Germinal center (tissue), 1 donor: ENCODE results near the gene IGFBPL1.
"Not testable (repeated sequence)": the region's sequence is repeated elsewhere in the genome, so short reads cannot be mapped to it uniquely, and the experiment has no call there.

Experiments used
- DNase-seq: peaks from one replicate; pipeline ENCODE4 v3.0.0; 2012; ENCODE audit warnings: mixed read lengths, low spot score

IGFBPL1 gene, protein sequence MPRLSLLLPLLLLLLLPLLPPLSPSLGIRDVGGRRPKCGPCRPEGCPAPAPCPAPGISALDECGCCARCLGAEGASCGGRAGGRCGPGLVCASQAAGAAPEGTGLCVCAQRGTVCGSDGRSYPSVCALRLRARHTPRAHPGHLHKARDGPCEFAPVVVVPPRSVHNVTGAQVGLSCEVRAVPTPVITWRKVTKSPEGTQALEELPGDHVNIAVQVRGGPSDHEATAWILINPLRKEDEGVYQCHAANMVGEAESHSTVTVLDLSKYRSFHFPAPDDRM

GRCh38 chr9:38423973-38424843 lies at the start of gene IGFBPL1:
TSS of gene IGFBPL1 (minus strand) at chr9:38424454. CDS start at chr9:38424424, 30 bp downstream.
- DNase-seq: peak; percentile 38

- DNase-seq: not testable (repeated sequence)
Measured at GRCh38 chr9:38472583-38473249, 48.5 kb upstream of the IGFBPL1 start.

GRCh38 chr9:38467404-38467803 lies 43.1 kb upstream of the IGFBPL1 start:
- no peak for DNase-seq

DNA sequence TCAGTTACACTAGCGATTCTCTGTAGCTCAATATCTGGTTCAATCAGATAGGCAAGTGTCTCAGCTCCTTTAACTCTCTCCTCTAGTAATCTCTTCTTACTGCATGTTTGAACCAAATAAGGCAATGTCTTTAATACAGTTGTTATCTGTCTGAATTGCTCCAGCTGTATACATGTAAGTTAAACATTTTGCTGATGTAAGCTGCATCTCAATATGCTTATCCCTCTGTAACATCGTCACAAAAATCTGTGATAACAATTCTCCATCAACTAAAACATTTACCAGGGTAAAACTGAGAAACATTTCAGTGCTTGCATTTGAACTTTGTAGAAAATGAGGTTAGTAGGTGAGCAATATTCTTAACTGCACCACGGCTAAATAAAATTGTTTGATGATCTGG lies 29.6 kb upstream of the IGFBPL1 start:
- DNase-seq: no peak

- DNase-seq: no peak
Measured at GRCh38 chr9:38451162-38451561, 26.9 kb upstream of the IGFBPL1 start.

GRCh38 chr9:38447703-38448102 lies 23.4 kb upstream of the IGFBPL1 start:
- DNase-seq: no peak

DNA sequence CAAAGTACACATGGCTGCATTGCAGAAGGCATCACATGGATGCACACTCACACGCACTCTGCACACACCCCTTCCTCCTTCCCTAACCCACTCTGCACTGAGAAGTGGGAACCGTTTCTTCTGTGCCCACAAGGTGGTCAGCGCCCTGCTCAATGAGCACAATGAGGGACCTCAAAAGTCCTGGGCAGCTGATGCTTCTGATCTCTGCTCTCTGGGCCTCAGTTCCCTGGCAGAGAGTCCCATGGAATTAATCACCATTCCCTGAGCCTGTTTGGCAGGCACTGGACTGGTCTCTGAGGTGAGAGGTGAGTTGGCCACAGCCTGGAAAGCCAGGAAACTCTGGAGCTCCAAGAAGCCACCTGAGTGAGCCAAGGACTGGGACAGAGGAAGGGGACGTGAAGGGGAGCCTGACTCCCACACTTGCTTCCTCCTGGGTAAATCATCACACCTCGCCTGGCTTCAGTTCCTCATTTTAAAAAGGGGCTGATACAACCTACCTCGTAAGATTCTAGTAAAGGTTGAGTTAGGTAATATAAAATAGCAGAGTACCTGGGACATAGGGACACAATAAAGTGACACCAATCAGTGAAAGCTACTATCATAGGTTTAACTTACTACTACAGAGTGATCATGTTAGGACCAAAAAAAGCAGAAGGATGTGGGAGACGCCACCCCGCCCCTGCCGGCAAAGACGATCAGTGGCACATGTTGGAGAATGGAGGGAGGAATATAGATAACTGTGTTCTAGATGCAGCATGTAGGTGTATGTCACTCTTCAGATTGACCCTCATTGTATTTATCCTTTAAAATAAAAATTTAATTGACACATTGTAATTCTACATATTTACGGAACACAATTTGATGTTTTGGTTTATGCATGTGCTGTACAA lies 21.1 kb upstream of the IGFBPL1 start:
- DNase-seq: peak; percentile 19

- no peak for DNase-seq
Measured at GRCh38 chr9:38443597-38443996, 19.3 kb upstream of the IGFBPL1 start.

- DNase-seq: no peak
Measured at GRCh38 chr9:38443181-38443580, 18.9 kb upstream of the IGFBPL1 start.

DNA sequence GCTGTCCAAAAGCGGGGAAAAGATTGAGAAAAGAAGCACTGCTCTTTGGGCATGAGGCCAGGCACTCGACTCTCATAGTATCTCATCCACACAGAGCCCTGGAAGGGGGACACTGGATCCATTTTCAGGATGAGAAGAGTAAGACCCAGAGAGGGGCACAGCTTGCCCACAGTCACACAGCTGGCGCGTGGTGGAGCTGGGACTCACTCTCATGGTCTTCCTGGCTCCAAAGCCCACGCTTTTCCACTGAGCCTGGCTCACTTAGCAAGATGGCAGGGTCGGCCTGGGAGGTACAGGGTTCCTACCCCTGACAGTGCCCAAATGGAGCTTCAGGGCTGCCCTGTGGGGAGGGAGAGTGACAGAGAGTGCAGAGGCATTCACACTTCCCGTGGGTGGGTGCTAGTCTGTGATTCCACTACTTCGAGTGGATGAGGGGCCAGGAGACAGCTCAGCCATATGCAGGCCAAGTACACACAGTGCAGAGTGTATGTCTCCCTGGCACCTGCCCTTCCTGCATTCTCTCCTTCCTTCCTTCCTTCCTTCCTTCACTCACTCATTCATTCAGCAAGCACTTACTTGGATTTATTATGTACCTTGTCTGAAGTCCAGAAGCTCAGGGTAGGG lies 18.3 kb upstream of the IGFBPL1 start:
- no peak for DNase-seq

DNA sequence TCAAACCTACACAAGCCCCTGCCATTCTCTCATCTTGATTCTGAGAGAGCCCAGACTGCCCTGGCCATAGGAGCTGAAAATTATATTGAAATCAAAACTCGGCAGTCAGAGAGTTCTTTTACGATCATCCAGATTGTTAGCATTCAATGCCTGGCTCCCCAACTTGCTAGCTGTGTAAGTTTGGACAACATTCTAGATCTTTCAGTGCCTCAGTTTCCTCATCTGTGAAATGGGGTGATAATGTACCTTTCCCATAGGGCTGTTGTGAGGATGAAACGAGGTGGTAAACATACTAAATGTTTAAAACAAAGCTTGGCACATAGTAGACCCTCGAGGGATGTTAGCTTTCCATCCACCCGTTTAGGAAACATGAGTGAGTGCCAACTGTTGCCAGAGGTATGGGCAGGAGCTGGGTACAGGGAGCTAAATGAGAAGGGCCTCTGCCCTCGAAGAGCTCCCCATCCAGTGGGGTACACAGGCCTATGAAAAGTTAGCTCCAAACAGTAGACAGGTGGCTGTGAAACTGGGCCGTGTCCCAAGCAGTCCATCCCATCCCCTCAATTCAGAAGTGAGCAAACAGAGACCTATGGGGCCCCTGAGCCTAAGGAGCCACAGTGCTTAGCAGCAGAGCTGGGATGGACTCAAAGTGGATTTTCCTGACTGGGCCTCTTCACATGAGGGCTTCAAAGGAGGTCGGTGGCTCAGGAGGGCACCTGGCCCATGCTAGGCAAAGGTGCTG lies 17.3 kb upstream of the IGFBPL1 start:
- DNase-seq: no peak

GRCh38 chr9:38440516-38440915 lies 16.3 kb upstream of the IGFBPL1 start:
- DNase-seq: no peak

GRCh38 chr9:38439916-38440301 lies 15.7 kb upstream of the IGFBPL1 start:
- no peak for DNase-seq

- no peak for DNase-seq
Measured at GRCh38 chr9:38439291-38439915, 15.1 kb upstream of the IGFBPL1 start.

DNA sequence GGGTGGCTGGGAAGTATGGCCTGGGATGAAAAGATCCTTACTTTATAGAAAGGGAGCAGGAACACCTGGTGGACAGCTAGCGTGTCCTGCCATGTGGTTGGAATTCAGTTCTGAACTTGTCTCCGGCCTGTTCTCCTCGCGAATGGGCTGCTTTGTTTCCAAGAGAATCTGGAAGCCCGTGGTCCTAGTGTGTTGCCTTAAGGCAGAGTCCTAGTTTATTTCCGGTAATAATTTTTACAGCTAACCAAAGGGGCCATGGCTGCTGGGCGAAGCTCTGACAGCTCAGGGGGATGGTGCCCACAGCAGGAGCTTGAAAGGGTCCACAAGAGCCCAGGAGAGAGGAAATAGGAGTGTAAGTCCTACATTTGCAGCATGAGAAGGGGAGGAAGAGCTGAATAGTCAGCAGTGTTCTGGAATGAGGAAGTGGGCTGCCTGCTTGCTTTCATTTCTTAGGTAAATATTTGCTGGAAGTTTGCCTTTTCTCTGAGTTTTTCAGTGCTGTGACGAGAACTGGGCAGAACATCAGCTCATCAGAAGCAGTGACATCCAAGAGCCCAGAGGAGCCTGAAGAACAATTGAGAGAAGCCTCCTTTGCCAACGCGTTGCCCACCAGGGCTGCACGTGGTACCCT lies 13.1 kb upstream of the IGFBPL1 start:
- peak; percentile 15 for DNase-seq

GRCh38 chr9:38436708-38437107 lies 12.5 kb upstream of the IGFBPL1 start:
- DNase-seq: no peak

DNA sequence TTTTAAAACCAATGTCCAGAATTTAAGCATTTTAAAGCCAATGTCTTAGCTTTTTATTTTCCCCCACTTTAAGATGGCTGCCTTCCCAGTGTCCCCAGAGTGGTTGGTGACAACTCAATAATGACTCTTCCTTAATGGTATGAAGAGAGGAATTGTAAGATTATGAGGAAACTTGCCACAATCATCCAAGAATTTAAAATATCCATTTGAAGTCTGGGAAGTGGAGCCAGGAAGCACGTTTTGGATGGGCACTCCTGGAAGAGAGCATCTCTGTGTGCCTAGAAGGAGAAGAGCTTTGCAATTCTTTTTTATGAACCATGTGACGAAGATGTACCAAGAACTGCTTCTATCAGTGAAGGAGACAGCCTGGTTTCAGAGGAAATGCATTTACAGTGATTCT lies 11.3 kb upstream of the IGFBPL1 start:
- no peak for DNase-seq

GRCh38 chr9:38434853-38435252 lies 10.6 kb upstream of the IGFBPL1 start:
- no peak for DNase-seq

DNA sequence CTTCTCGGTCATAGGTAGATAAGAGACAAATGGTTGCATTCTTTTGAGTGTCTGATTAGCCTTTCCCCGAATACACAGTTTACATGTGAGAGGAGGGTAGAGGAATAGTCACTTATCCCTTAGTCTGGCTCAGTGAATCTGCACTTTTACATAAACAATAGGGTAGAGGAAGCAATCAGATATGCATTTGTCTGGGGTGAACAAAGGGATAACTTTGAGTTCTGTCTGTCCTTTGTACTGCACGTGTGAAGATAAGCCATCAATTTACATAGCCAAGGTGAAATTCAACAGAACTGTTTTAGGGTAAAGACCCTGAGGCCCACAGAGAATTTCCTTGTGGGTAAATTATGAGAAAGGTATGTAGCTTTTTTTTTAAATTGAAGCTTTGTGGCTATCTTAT lies 10.1 kb upstream of the IGFBPL1 start:
- no peak for DNase-seq
